GM18520 (cell line): ENCODE results near the gene IL18BP.

Source experiments
- ATAC-seq: cut with Tn5 transposase; IDR thresholded peaks from one replicate; pipeline ENCODE4 v1.9.1; 2021; ENCODE audit not compliant: unreplicated experiment

Gene IL18BP

GRCh38 chr11:72041364-72042063 is 42.8 kb downstream of the IL18BP start:
- ATAC-seq = no peak

GRCh38 chr11:72042064-72042745 is 43.5 kb downstream of the IL18BP start:
- ATAC-seq = no peak

GRCh38 chr11:72045849-72046248 is 47.1 kb downstream of the IL18BP start:
- no peak for ATAC-seq

GRCh38 chr11:72048766-72049460 is 50.2 kb downstream of the IL18BP start:
- ATAC-seq = no peak
